HepG2 (cell line): Measurements from ENCODE around the gene ANGPTL5. TPM values are rescaled to one million over a fixed set of nuclear protein-coding genes. Genes with fewer than 3 reads are reported as not detected.

Source experiments
- ATRX ChIP-seq: sonication (generic); formaldehyde crosslinking; IDR thresholded peaks from 2 replicates; pipeline ENCODE4 v1.4.0; 2020; ENCODE audit warnings: missing genetic modification reagents, borderline replicate concordance
- CBX2 ChIP-seq, 2 experiments: fragments of 200-600 bp in 1 of 2; sonication (generic); formaldehyde crosslinking in 1 of 2; IDR thresholded peaks; 2 replicates each; pipeline versions ENCODE4 v1.7.0 to v1.8.1; 2018 to 2022; ENCODE audit warnings: low read depth in 2 of 2, low read length in 1 of 2, mild to moderate bottlenecking in 1 of 2, missing genetic modification reagents in 1 of 2
- CENPT ChIP-seq: sonication (generic); formaldehyde crosslinking; IDR thresholded peaks from 2 replicates; pipeline ENCODE4 v1.8.0; 2022; ENCODE audit warnings: low read depth, mild to moderate bottlenecking, moderate library complexity, missing genetic modification reagents
- CREB1 ChIP-seq, 2 experiments: fragments of 450-650 bp in 1 of 2; IDR thresholded peaks; 2 replicates each; pipeline ENCODE4 v1.6.1; 2016 to 2017; ENCODE audit warnings: control low read depth in 1 of 2, mild to moderate bottlenecking in 1 of 2, missing compliant biosample characterization in 1 of 2, missing genetic modification characterization in 1 of 2
- CTCF ChIP-seq: sonication (generic); formaldehyde crosslinking; IDR thresholded peaks from 2 replicates; pipeline ENCODE4 v1.5.0; 2020; ENCODE audit warnings: mild to moderate bottlenecking, missing genetic modification reagents, moderate library complexity
- DRAP1 ChIP-seq: IDR thresholded peaks from 2 replicates; pipeline ENCODE4 v1.6.1; 2016; ENCODE audit warnings: missing genetic modification reagents, missing compliant biosample characterization
- EHMT2 ChIP-seq: fragments of 200-600 bp; sonication (generic); IDR thresholded peaks from 2 replicates; pipeline ENCODE4 v1.7.0; 2017; ENCODE audit warnings: antibody characterized with exemption, low read depth, low read length, borderline replicate concordance
- ETV5 ChIP-seq: IDR thresholded peaks from 2 replicates; pipeline ENCODE4 v1.6.1; 2018; ENCODE audit warnings: missing biosample characterization, missing genetic modification reagents, inconsistent platforms, borderline replicate concordance
- FOSL2 ChIP-seq: sonication (generic); formaldehyde crosslinking; IDR thresholded peaks from 2 replicates; pipeline ENCODE4 v1.4.0; 2020; ENCODE audit warnings: missing genetic modification reagents
- HDAC2 ChIP-seq: sonication (generic); formaldehyde crosslinking; IDR thresholded peaks from 2 replicates; pipeline ENCODE4 v1.4.0; 2020; ENCODE audit warnings: missing genetic modification reagents
- HMG20A ChIP-seq: IDR thresholded peaks from 2 replicates; pipeline ENCODE4 v1.6.1; 2016; ENCODE audit warnings: borderline replicate concordance
- HOXA9 ChIP-seq: sonication (generic); formaldehyde crosslinking; IDR thresholded peaks from 2 replicates; pipeline ENCODE4 v1.8.1; 2022; ENCODE audit warnings: missing genetic modification reagents, mild to moderate bottlenecking, moderate library complexity, borderline replicate concordance
- IRF2 ChIP-seq: IDR thresholded peaks from 2 replicates; pipeline ENCODE4 v1.6.1; 2018; ENCODE audit warnings: missing genetic modification reagents, missing compliant biosample characterization
- NR2F2 ChIP-seq: IDR thresholded peaks from 2 replicates; pipeline ENCODE4 v1.6.1; 2012; ENCODE audit warnings: low read depth, inconsistent platforms, borderline replicate concordance
- PHF8 ChIP-seq: sonication (generic); formaldehyde crosslinking; IDR thresholded peaks from 2 replicates; pipeline ENCODE4 v1.5.0; 2020; ENCODE audit warnings: missing genetic modification reagents
- PPARG ChIP-seq: conservative IDR thresholded peaks from 2 replicates; pipeline ENCODE4 v1.6.1; 2016; ENCODE audit warnings: missing biosample characterization, missing genetic modification reagents
- RBM22 ChIP-seq: fragments of 200-400 bp; formaldehyde crosslinking; optimal IDR thresholded peaks from 2 replicates; pipeline ENCODE3; 2017; ENCODE audit warnings: mild to moderate bottlenecking, low read length, moderate library complexity
- RXRB ChIP-seq: IDR thresholded peaks from 2 replicates; pipeline ENCODE4 v1.6.1; 2016; ENCODE audit warnings: borderline replicate concordance, missing genetic modification reagents, missing compliant biosample characterization
- SMAD1 ChIP-seq: sonication (generic); formaldehyde crosslinking; IDR thresholded peaks from 2 replicates; pipeline ENCODE4 v1.4.0; 2020; ENCODE audit warnings: missing genetic modification reagents, low read depth, mild to moderate bottlenecking, borderline replicate concordance
- TP53 ChIP-seq: sonication (generic); formaldehyde crosslinking; conservative IDR thresholded peaks from 2 replicates; pipeline ENCODE4 v1.4.0; 2020; ENCODE audit warnings: missing genetic modification reagents
- ZBTB3 ChIP-seq: sonication (generic); formaldehyde crosslinking; IDR thresholded peaks from 2 replicates; pipeline ENCODE4 v1.4.0; 2020; ENCODE audit warnings: low read depth, mild to moderate bottlenecking, moderate library complexity, missing genetic modification reagents, borderline replicate concordance
- ZFP82 ChIP-seq: sonication (generic); formaldehyde crosslinking; IDR thresholded peaks from 2 replicates; pipeline ENCODE4 v1.5.1; 2020; ENCODE audit warnings: mild to moderate bottlenecking, missing genetic modification reagents, borderline replicate concordance
- ZNF121 ChIP-seq: sonication (generic); formaldehyde crosslinking; IDR thresholded peaks from 2 replicates; pipeline ENCODE4 v1.5.0; 2020; ENCODE audit warnings: mild to moderate bottlenecking, missing genetic modification reagents
- ZNF512 ChIP-seq: sonication (generic); formaldehyde crosslinking; IDR thresholded peaks from 2 replicates; pipeline ENCODE4 v1.4.0; 2020; ENCODE audit warnings: mild to moderate bottlenecking, missing genetic modification reagents
- ZNF619 ChIP-seq: sonication (generic); formaldehyde crosslinking; IDR thresholded peaks from 2 replicates; pipeline ENCODE4 v1.4.0; 2020; ENCODE audit warnings: mild to moderate bottlenecking, missing genetic modification reagents
- ZNF629 ChIP-seq: sonication (generic); formaldehyde crosslinking; conservative IDR thresholded peaks from 2 replicates; pipeline ENCODE4 v1.5.0; 2020; ENCODE audit warnings: missing genetic modification reagents
- ZUFSP ChIP-seq: sonication (generic); formaldehyde crosslinking; IDR thresholded peaks from 2 replicates; pipeline ENCODE4 v1.9.0; 2021; ENCODE audit warnings: missing genetic modification reagents, mild to moderate bottlenecking, borderline replicate concordance
- polyA plus RNA-seq, 8 experiments: library from polyadenylated mRNA; depleted of rRNA in 3 of 8; stranded (reverse) in 7 of 8; unstranded in 1 of 8; fragments of >200 nt; fragmentation: Illumina TruSeq in 4 of 8; extraction: Trizol in 4 of 8; gene quantifications; 2 replicates each; pipeline versions ENCODE4 v1.2.1 to v1.2.3, GENCODE V29; 2011 to 2016; ENCODE audit warnings: low read depth in 4 of 8, missing spikeins in 1 of 8, mixed read lengths in 1 of 8; ENCODE audit not compliant: insufficient read depth in 1 of 8
- total RNA-seq, 5 experiments: library from RNA; depleted of rRNA; stranded (reverse); fragments of >200 nt; fragmentation: Illumina TruSeq; extraction: Trizol; gene quantifications; 2 replicates each; pipeline ENCODE4 v1.2.3, GENCODE V29; 2016; ENCODE audit warnings: low read depth in 1 of 5

The ANGPTL5 gene
- total and polyA plus RNA-seq, 2 of the 13 experiments (the other 11 are each of a cell fraction or from before 2014, with no cell fraction given), result not detected

GRCh38 chr11:101912823-101913284 is 3.5 kb downstream of the ANGPTL5 start (continued):
- TF ChIP-seq RBM22, result no peak
- no peak for TF ChIP-seq FOSL2
- no peak for TF ChIP-seq ETV5 (CRISPR knock-in tag)
- 0 out of 2 replicates have a peak, but pooled peaks have one; percentile 19 for TF ChIP-seq PPARG (CRISPR knock-in tag)
- no peak for TF ChIP-seq ZFP82 (CRISPR knock-in tag)
- no peak for TF ChIP-seq DRAP1 (CRISPR knock-in tag)
- TF ChIP-seq TP53 (CRISPR knock-in tag), result no peak
- no peak for TF ChIP-seq ZNF629 (CRISPR knock-in tag)
- no peak for TF ChIP-seq SMAD1 (CRISPR knock-in tag)
- TF ChIP-seq ATRX (CRISPR knock-in tag), result no peak
- TF ChIP-seq EHMT2, result no peak
- no peak for TF ChIP-seq ZNF121
- TF ChIP-seq CBX2 (IDR thresholded peaks at IDR 0.05; ENCODE audit: low read depth, low read length), result no peak
- no peak for TF ChIP-seq CBX2 (CRISPR knock-in tag; IDR thresholded peaks at IDR 0.05; ENCODE audit: low read depth)
- TF ChIP-seq HDAC2 (CRISPR knock-in tag), result no peak
- no peak for TF ChIP-seq ZUFSP
- TF ChIP-seq NR2F2, result no peak
- peak; percentile 51 for TF ChIP-seq CTCF (CRISPR knock-in tag)
- TF ChIP-seq CREB1 (IDR thresholded peaks at IDR 0.05), result no peak
- TF ChIP-seq CREB1 (CRISPR knock-in tag; IDR thresholded peaks at IDR 0.05), result 0 out of 2 replicates have a peak, but pooled peaks have one; percentile 37
- no peak for TF ChIP-seq CENPT (CRISPR knock-in tag)
- no peak for TF ChIP-seq PHF8 (CRISPR knock-in tag)
- 0 out of 2 replicates have a peak, but pooled peaks have one; percentile 28 for TF ChIP-seq HMG20A (CRISPR knock-in tag)
- no peak for TF ChIP-seq ZBTB3 (CRISPR knock-in tag)
- no peak for TF ChIP-seq ZNF619 (CRISPR knock-in tag)
- no peak for TF ChIP-seq RXRB (CRISPR knock-in tag)
- TF ChIP-seq IRF2 (CRISPR knock-in tag), result no peak
- no peak for TF ChIP-seq ZNF512 (CRISPR knock-in tag)
- no peak for TF ChIP-seq HOXA9 (CRISPR knock-in tag)
